Measurements from ENCODE around the gene ABCA3. TPM values are rescaled to one million over a fixed set of nuclear protein-coding genes. Genes with fewer than 3 reads are reported as not detected.

ABCA3 gene
- total RNA-seq, 2 donors from 2014 or later, result 1.3 to 4.6 TPM

DNA sequence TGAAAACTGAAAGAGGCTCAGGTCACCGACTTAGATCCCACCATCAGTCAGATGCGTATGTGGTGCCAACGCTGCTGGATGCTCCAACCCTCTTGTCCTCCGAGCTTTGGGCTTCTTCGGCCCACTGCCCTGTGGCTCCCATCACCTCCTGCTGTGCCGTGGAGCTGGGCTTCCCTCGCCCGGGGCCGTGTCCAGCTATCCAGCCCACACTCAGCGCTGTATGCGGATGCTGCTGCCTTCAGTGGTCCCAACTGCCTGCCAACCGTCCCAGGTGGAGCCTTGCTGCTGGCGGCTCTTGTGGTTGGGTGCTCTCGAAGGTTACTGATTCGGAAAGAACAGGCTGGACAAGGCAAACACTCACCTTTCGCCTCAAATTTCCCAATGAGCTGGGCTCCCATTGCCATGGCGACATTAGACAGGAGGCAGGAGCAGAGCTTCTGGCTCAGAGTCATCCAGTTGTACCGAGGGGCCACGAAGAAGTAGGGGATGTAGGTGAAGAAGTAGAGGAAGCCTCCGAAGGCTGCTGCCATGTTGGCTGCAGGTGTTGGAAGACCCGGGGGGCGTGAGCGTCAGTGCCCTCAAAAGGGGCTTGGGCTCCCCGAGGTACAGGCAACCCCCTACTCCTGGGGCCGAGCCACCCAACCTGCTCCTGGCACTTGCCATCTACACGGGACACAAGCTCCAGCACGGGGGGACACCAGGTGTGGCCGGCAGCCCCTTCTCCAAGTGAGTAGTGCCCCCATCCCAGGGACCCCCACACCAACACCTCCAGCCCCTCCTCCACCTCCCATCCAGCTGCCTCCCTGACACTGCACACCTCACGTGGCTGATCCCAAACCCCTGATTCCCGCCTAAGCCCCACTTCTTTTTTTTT lies 32.2 kb downstream of the ABCA3 start:
- no peak for DNase-seq
- TF ChIP-seq, protein P1, sequence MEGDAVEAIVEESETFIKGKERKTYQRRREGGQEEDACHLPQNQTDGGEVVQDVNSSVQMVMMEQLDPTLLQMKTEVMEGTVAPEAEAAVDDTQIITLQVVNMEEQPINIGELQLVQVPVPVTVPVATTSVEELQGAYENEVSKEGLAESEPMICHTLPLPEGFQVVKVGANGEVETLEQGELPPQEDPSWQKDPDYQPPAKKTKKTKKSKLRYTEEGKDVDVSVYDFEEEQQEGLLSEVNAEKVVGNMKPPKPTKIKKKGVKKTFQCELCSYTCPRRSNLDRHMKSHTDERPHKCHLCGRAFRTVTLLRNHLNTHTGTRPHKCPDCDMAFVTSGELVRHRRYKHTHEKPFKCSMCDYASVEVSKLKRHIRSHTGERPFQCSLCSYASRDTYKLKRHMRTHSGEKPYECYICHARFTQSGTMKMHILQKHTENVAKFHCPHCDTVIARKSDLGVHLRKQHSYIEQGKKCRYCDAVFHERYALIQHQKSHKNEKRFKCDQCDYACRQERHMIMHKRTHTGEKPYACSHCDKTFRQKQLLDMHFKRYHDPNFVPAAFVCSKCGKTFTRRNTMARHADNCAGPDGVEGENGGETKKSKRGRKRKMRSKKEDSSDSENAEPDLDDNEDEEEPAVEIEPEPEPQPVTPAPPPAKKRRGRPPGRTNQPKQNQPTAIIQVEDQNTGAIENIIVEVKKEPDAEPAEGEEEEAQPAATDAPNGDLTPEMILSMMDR (IDR thresholded peaks at IDR 0.05), result no peak
- H3K36me3 ChIP-seq, result no peaks in the 10 kb centered on the region
- intact Hi-C loops (cut with DNase I), result no loop called here
- no peaks in the 10 kb centered on the region for H3K9me3 ChIP-seq
- H3K9ac ChIP-seq (ENCODE audit: low read depth in 2 of 2, low read length in 2 of 2), result no peak overlapping the region
- no peaks in the 10 kb centered on the region for H3K4me1 ChIP-seq
- H3K27ac ChIP-seq, result no peak overlapping the region
- H3K4me3 ChIP-seq, result no peak overlapping the region
- H3K27me3 ChIP-seq, result no peaks in the 10 kb centered on the region

DNA sequence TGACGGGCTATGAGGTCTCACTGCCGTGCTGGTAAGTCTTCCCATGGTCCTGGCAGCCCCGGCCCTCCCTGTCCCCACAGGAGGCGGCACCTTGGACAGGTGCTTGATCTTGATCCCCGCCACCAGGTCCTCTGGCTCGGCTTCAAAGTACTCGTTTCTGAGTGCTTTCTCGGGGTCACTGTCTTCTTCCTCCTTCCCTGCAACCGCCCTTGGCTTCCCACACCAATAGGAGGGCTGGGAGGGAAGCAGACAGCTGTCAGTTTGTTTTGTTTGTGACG lies 40.7 kb downstream of the ABCA3 start:
- intact Hi-C loops (cut with DNase I), result no loop called here
- H3K36me3 ChIP-seq, result no peaks in the 10 kb centered on the region
- H3K27me3 ChIP-seq, result no peaks in the 10 kb centered on the region
- TF ChIP-seq, protein P1 (IDR thresholded peaks at IDR 0.05), result no peak
- no peak for DNase-seq
- H3K9ac ChIP-seq (ENCODE audit: low read depth in 2 of 2, low read length in 2 of 2), result no peak overlapping the region
- no peaks in the 10 kb centered on the region for H3K4me1 ChIP-seq
- H3K9me3 ChIP-seq, result no peaks in the 10 kb centered on the region
- no peak overlapping the region for H3K4me3 ChIP-seq
- H3K27ac ChIP-seq, result no peak overlapping the region

GRCh38 chr16:2299121-2299914 lies 41.2 kb downstream of the ABCA3 start:
- Histone ChIP-seq H3K9me3 (no peaks in the 10 kb centered on the region), H3K4me3 (no peak overlapping the region), H3K36me3 (no peaks in the 10 kb centered on the region), H3K4me1 (no peaks in the 10 kb centered on the region), H3K27me3 (no peaks in the 10 kb centered on the region), H3K27ac (no peak overlapping the region), H3K9ac (ENCODE audit: low read depth in 2 of 2, low read length in 2 of 2) (no peak overlapping the region)
- intact Hi-C loops (cut with DNase I), result no loop called here
- TF ChIP-seq, protein P1 (IDR thresholded peaks at IDR 0.05), result no peak
- no peak for DNase-seq

GRCh38 chr16:2298621-2299020 lies 41.9 kb downstream of the ABCA3 start:
- Histone ChIP-seq H3K9ac (ENCODE audit: low read depth in 2 of 2, low read length in 2 of 2) (no peak overlapping the region), H3K4me3 (no peak overlapping the region), H3K4me1 (no peaks in the 10 kb centered on the region), H3K27ac (no peak overlapping the region), H3K36me3 (no peaks in the 10 kb centered on the region), H3K27me3 (no peaks in the 10 kb centered on the region), H3K9me3 (no peaks in the 10 kb centered on the region)
- TF ChIP-seq, protein P1 (IDR thresholded peaks at IDR 0.05), result no peak
- DNase-seq, result no peak
- intact Hi-C loops (cut with DNase I), result no loop called here

- intact Hi-C loops (cut with DNase I), result no loop called here
- Histone ChIP-seq H3K4me1 (no peaks in the 10 kb centered on the region), H3K27me3 (no peaks in the 10 kb centered on the region), H3K36me3 (no peaks in the 10 kb centered on the region), H3K9ac (ENCODE audit: low read depth in 2 of 2, low read length in 2 of 2) (no peak overlapping the region), H3K4me3 (no peak overlapping the region), H3K9me3 (no peaks in the 10 kb centered on the region), H3K27ac (no peak overlapping the region)
- TF ChIP-seq, protein P1 (IDR thresholded peaks at IDR 0.05), result no peak
- no peak for DNase-seq
Observed at GRCh38 chr16:2297506-2297860, 43.0 kb downstream of the ABCA3 start.
